ENCODE measurements around the gene RRN3. TPM values are rescaled to one million over a fixed set of nuclear protein-coding genes. Genes with fewer than 3 reads are reported as not detected.
"Not testable (repeated sequence)": the region's sequence is repeated elsewhere in the genome, so short reads cannot be mapped to it uniquely, and the experiment has no call there.

RRN3 gene
- total RNA-seq, 1 experiment from 2014 or later, result 40.9 TPM

DNA sequence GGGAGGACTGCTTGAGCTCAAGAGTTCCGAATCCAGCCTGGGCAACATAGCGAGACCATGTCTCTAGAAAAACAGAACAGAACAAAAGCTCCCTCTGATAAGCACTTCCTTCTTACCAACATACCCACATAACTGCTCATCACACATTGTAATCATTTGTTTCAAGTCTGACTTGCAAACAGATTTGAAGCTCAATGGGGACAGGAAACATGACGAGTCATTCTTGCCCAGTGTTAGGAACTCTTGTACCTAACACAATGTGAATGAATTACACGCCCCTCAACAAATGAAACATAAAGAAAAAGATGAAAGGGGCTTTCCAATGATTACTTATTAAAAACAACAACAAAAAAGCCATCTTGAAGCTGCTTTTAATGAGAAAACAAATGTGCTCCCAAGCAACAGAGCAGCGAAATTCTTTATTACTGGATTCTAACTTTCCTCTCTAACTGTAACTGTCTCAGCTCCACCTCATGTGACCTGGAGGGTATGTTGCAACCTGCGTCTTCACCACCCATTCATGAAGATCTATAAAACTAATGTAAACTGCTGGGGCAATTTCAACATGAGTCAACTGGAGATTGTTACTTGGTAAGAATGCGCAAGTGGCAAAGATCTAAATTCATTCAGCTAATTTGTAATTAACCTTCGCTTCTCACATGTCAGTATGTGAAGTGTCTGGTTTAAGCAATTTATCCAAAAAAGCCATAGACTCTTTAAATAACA lies 31.8 kb downstream of the RRN3 start:
- H3K4me3 Mint-ChIP-seq; H3T11ph ChIP-seq (ENCODE audit: low read length); H3K4me1 Mint-ChIP-seq; H3K23ac ChIP-seq (ENCODE audit: insufficient read length, low read depth, low read length); H2BK5ac ChIP-seq (ENCODE audit: insufficient read length, low read length); H3K4me2 ChIP-seq (ENCODE audit: insufficient read depth, insufficient read length, low read length); H2BK15ac ChIP-seq (ENCODE audit: low read depth, low read length); H3K18ac ChIP-seq (ENCODE audit: insufficient read length, low read depth, low read length); H4K91ac ChIP-seq (ENCODE audit: insufficient read length, low read depth, low read length); H3K56ac ChIP-seq (ENCODE audit: insufficient read length, low read depth, low read length); H3K79me1 ChIP-seq (ENCODE audit: insufficient read depth, low read depth, low read length, poor library complexity, severe bottlenecking); H4K5ac ChIP-seq (ENCODE audit: insufficient read length, low read depth, low read length); H3K4ac ChIP-seq (ENCODE audit: low read depth, low read length); H3K4me1 ChIP-seq (ENCODE audit: insufficient read depth, low read length); H3K79me2 ChIP-seq (ENCODE audit: insufficient read depth, low read length); H3K14ac ChIP-seq (ENCODE audit: insufficient read depth, low read length); H2BK120ac ChIP-seq (ENCODE audit: low read depth, low read length, poor library complexity, severe bottlenecking); H3K27ac ChIP-seq (ENCODE audit: insufficient read length, low read depth, low read length); H3K23me2 ChIP-seq (ENCODE audit: insufficient read length, low read depth, low read length, poor library complexity, severe bottlenecking); H3K9me3 Mint-ChIP-seq; DNase-seq; H3K9me3 ChIP-seq (ENCODE audit: control insufficient read depth, low read depth, low read length); H2BK20ac ChIP-seq (ENCODE audit: low read depth, low read length, poor library complexity, severe bottlenecking); H2AK5ac ChIP-seq (ENCODE audit: insufficient read length, low read length); H3K9ac ChIP-seq (ENCODE audit: extremely low read depth, insufficient read length, low read length); H3K27me3 ChIP-seq (ENCODE audit: insufficient read depth, low read length); H4K20me1 ChIP-seq (ENCODE audit: control insufficient read depth, insufficient read depth, insufficient read length); H2AFZ ChIP-seq (ENCODE audit: low read length); H3K27ac Mint-ChIP-seq; H4K8ac ChIP-seq (replicated peaks; ENCODE audit: insufficient read length, low read depth, low read length); H3K27me3 Mint-ChIP-seq (ENCODE audit: low read depth); H2BK12ac ChIP-seq (ENCODE audit: insufficient read length, low read depth, low read length): not testable (repeated sequence)
- H3K36me3 Mint-ChIP-seq (ENCODE audit: insufficient read depth in 1 of 3, low read depth in 3 of 3), result peaks cover 33 to 86% (median 79%) of the 10 kb centered on the region in 3 experiments; a peak in 6 of 7 replicates
- WGBS (ENCODE audit: extremely low coverage, insufficient read length, low lambda C conversion rate), result no CpG with 5 or more reads among the region's 8 CpGs

Measured in H9 (cell line).